Testis (tissue), 3 donors: ENCODE data around the gene REL. TPM values are rescaled to one million over a fixed set of nuclear protein-coding genes. Genes with fewer than 3 reads are reported as not detected.

Experiments used
- DNase-seq: peaks from one replicate; pipeline ENCODE4 v3.0.0-alpha.2; 2019
- H3K27ac ChIP-seq, 2 donors: fragments of 200-600 bp; sonication (generic); one replicate each; pipeline ENCODE4 v1.5.1; 2019
- H3K27me3 ChIP-seq: fragments of 200-600 bp; sonication (generic); one replicate; pipeline ENCODE4 v1.5.1; 2019
- H3K36me3 ChIP-seq: fragments of 200-600 bp; sonication (generic); one replicate; pipeline ENCODE4 v1.5.1; 2017; ENCODE audit warnings: low read depth; ENCODE audit errors: missing control alignments
- H3K4me1 ChIP-seq: fragments of 200-600 bp; sonication (generic); one replicate; pipeline ENCODE4 v1.5.1; 2019
- H3K4me3 ChIP-seq, 2 donors: fragments of 200-600 bp; sonication (generic); one replicate each; pipeline ENCODE4 v1.5.1; 2017 to 2019
- H3K9me3 ChIP-seq: fragments of 200-600 bp; sonication (generic); one replicate; pipeline ENCODE4 v1.5.1; 2017
- POLR2A ChIP-seq: fragments of 450-650 bp; IDR thresholded peaks from one replicate; pipeline ENCODE4 v1.6.1; 2017; ENCODE audit warnings: antibody characterized with exemption, mild to moderate bottlenecking, moderate library complexity
- WGBS, 2 donors: methylation state at CpG; one replicate each; pipeline ENCODE4 v1.1.5; 2018; 5-methylcytosine and 5-hydroxymethylcytosine counted together
- intact Hi-C: fragments of 100-400 bp; cut with DNase I; formaldehyde crosslinking; loops from one replicate; pipeline ENCODE4 v1.15.1; 2023; ENCODE audit warnings: low total_unique reads
- polyA plus RNA-seq: library from polyadenylated mRNA; stranded (reverse); fragments of 350-450 nt; fragmentation: Illumina TruSeq; extraction: RNeasy Lipid Tissue Mini Kit (QIAGEN cat#74804); gene quantifications from one replicate; pipeline ENCODE4 v1.2.3, GENCODE V29; 2014; ENCODE audit warnings: low read depth, low replicate concordance; ENCODE audit not compliant: insufficient read depth
- total RNA-seq, 2 donors: library from RNA; depleted of rRNA; stranded (reverse); fragments of >200 nt; gene quantifications; one replicate each; pipeline ENCODE4 v1.2.3, GENCODE V29; 2016
- TF ChIP-seq, protein P1 (sequence below), 3 experiments: fragments of 450-650 bp in 2 of 3; fragments of 200-600 bp in 1 of 3; sonication (generic) in 1 of 3; IDR thresholded peaks; one replicate each; pipeline ENCODE4 v1.5.1; 2016 to 2019; ENCODE audit warnings: antibody characterized with exemption in 3 of 3, mild to moderate bottlenecking in 2 of 3, moderate library complexity in 1 of 3

REL gene
- total and polyA plus RNA-seq, 3 donors from 2014 or later, result 4.3 to 33.7 (median 30.5) TPM

- H3K4me1 ChIP-seq, result no peaks in the 10 kb centered on the region
- no peak for DNase-seq
- intact Hi-C loops, result no loop called here
- 84 to 93% methylated on average over 3 of the region's 3 CpGs for WGBS, 2 donors
- TF ChIP-seq, protein P1, sequence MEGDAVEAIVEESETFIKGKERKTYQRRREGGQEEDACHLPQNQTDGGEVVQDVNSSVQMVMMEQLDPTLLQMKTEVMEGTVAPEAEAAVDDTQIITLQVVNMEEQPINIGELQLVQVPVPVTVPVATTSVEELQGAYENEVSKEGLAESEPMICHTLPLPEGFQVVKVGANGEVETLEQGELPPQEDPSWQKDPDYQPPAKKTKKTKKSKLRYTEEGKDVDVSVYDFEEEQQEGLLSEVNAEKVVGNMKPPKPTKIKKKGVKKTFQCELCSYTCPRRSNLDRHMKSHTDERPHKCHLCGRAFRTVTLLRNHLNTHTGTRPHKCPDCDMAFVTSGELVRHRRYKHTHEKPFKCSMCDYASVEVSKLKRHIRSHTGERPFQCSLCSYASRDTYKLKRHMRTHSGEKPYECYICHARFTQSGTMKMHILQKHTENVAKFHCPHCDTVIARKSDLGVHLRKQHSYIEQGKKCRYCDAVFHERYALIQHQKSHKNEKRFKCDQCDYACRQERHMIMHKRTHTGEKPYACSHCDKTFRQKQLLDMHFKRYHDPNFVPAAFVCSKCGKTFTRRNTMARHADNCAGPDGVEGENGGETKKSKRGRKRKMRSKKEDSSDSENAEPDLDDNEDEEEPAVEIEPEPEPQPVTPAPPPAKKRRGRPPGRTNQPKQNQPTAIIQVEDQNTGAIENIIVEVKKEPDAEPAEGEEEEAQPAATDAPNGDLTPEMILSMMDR (IDR thresholded peaks at IDR 0.05), result no peak
- no peak for TF ChIP-seq POLR2A
- no peaks in the 10 kb centered on the region for H3K27me3 ChIP-seq
- no peak overlapping the region for H3K27ac ChIP-seq
- H3K4me3 ChIP-seq, result no peak overlapping the region
- H3K36me3 ChIP-seq, result no peaks in the 10 kb centered on the region
- H3K9me3 ChIP-seq, result no peaks in the 10 kb centered on the region
Measured at GRCh38 chr2:60867007-60867406, 14.4 kb upstream of the REL start.

GRCh38 chr2:60867848-60868247 is 13.5 kb upstream of the REL start:
- WGBS, 2 donors, result 64 to 79% methylated on average over 5 of the region's 5 CpGs
- H3K27ac ChIP-seq, result no peak overlapping the region
- H3K4me3 ChIP-seq, result no peak overlapping the region
- no peaks in the 10 kb centered on the region for H3K9me3 ChIP-seq
- no peaks in the 10 kb centered on the region for H3K4me1 ChIP-seq
- TF ChIP-seq, protein P1 (IDR thresholded peaks at IDR 0.05), result no peak
- TF ChIP-seq POLR2A, result no peak
- no peaks in the 10 kb centered on the region for H3K36me3 ChIP-seq
- no peak for DNase-seq
- intact Hi-C loops, result no loop called here
- H3K27me3 ChIP-seq, result no peaks in the 10 kb centered on the region

DNA sequence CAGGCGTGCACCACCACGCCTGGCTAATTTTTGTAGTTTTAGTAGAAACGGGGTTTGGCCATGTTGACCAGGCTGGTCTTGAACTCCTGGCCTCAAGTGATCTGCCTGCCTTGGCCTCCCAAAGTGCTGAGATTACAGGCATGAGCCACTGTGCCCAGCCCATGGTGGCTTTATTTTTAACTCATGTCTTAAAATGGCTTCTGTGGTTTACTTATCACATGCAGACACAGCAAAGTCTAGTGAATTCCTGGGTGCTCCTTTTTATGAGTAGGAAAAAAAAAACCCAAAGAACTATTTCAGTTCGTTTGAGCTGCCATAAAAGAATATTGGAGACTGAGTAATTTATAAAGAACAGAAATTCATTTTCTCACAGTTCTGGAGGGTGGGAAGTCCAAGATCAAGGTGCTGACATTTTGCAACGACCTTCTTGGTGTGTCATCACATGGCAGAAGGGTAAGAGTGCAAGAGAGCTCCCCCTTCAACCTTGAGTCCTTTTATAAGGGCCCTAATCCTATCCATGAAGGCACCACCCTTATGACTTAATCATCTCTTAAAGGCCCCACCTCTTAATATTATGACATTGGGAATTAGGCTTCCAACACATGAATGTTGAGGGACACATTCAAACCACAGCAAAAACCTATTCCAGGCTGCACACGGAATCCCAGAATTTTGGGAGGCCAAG is 12.6 kb upstream of the REL start:
- no peak overlapping the region for H3K27ac ChIP-seq
- whole genome bisulfite sequencing, 2 donors, result 86% methylated on average over 6 of the region's 6 CpGs
- H3K4me3 ChIP-seq, result no peak overlapping the region
- intact Hi-C loops, result no loop called here
- no peaks in the 10 kb centered on the region for H3K9me3 ChIP-seq
- DNase-seq, result no peak
- H3K4me1 ChIP-seq, result no peaks in the 10 kb centered on the region
- TF ChIP-seq POLR2A, result no peak
- TF ChIP-seq, protein P1 (IDR thresholded peaks at IDR 0.05), result no peak
- no peaks in the 10 kb centered on the region for H3K36me3 ChIP-seq
- H3K27me3 ChIP-seq, result no peaks in the 10 kb centered on the region

GRCh38 chr2:60872510-60872928 is 8.9 kb upstream of the REL start:
- 76 to 78% methylated on average over 3 of the region's 3 CpGs for WGBS, 2 donors
- Histone ChIP-seq H3K36me3 (no peaks in the 10 kb centered on the region), H3K27ac (no peak overlapping the region), H3K4me3 (no peak overlapping the region), H3K27me3 (no peaks in the 10 kb centered on the region), H3K4me1 (no peaks in the 10 kb centered on the region), H3K9me3 (no peaks in the 10 kb centered on the region)
- intact Hi-C loops, result no loop called here
- DNase-seq, result no peak
- TF ChIP-seq POLR2A, result no peak
- TF ChIP-seq, protein P1 (IDR thresholded peaks at IDR 0.05), result no peak

DNA sequence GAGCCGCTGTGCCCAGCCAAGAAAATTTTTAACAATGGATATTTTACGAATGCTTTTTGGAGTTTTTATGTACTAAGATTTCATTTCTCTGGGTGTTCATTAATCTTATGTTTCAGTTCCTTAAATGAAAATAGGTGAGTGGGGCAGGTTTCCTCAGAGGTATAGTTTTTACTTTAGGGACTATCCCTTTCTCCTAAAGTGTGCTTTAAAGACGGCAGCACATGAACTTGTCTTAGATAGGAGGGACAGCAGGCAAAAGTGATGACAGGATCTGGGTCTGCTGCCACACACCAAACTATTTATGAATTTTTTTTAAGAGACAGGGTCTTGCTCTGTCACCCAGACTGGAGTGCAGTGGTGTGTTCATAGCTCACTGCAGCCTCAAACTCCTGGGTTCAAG is 8.0 kb upstream of the REL start:
- intact Hi-C loops, result no loop called here

More for the DNA sequence above, 8.0 kb upstream of the REL start:
- WGBS, 2 donors, result 88 to 91% methylated on average over 3 of the region's 3 CpGs
- DNase-seq, result no peak
- no peak overlapping the region for H3K4me3 ChIP-seq
- no peaks in the 10 kb centered on the region for H3K9me3 ChIP-seq
- no peak overlapping the region for H3K27ac ChIP-seq
- no peak for TF ChIP-seq POLR2A
- TF ChIP-seq, protein P1 (IDR thresholded peaks at IDR 0.05), result no peak
- H3K27me3 ChIP-seq, result no peaks in the 10 kb centered on the region
- H3K4me1 ChIP-seq, result no peaks in the 10 kb centered on the region
- no peaks in the 10 kb centered on the region for H3K36me3 ChIP-seq
